Keratinocyte (primary cell): ENCODE data around the gene SKIC3. TPM values are rescaled to one million over a fixed set of nuclear protein-coding genes. Genes with fewer than 3 reads are reported as not detected.

Experiments
- DNase-seq: peaks from one replicate; pipeline ENCODE4 v3.0.0-alpha.2; 2011; ENCODE audit warnings: low read depth, missing footprints, low spot score
- FAIRE-seq: peaks from 2 replicates; lab custom pipeline; 2011; peaks lifted over from hg19 to GRCh38; lab: Jason Lieb, UNC
- H2AFZ ChIP-seq: 2 replicates; pipeline ENCODE4 v1.6.0; 2012; ENCODE audit warnings: low read length, control low read depth, inconsistent platforms; ENCODE audit not compliant: control insufficient read depth
- H3K27ac ChIP-seq: 2 replicates; pipeline ENCODE4 v1.5.1; 2011; ENCODE audit warnings: low read length; ENCODE audit not compliant: control insufficient read depth, insufficient read depth
- H3K27me3 ChIP-seq: 3 replicates; pipeline ENCODE4 v1.6.0; 2011; ENCODE audit warnings: low read length; ENCODE audit not compliant: control insufficient read depth, insufficient read depth; ENCODE audit errors: extremely low read depth
- H3K36me3 ChIP-seq, 2 experiments: 2 replicates in 1 of 2; 3 replicates in 1 of 2; pipeline ENCODE4 v1.5.1; 2011; ENCODE audit warnings: low read length in 2 of 2, mild to moderate bottlenecking in 1 of 2; ENCODE audit not compliant: control insufficient read depth in 2 of 2, insufficient read depth in 2 of 2; ENCODE audit errors: extremely low read depth in 1 of 2
- H3K4me1 ChIP-seq: 3 replicates; pipeline ENCODE4 v1.5.1; 2011; ENCODE audit warnings: low read length; ENCODE audit not compliant: control insufficient read depth, insufficient read depth; ENCODE audit errors: extremely low read depth
- H3K4me2 ChIP-seq: 3 replicates; pipeline ENCODE4 v1.6.0; 2011; ENCODE audit warnings: low read depth, low read length; ENCODE audit not compliant: control insufficient read depth, insufficient read depth; ENCODE audit errors: extremely low read depth
- H3K4me3 ChIP-seq, 3 experiments: fragments of 200-600 bp in 1 of 3; sonication (generic) in 1 of 3; 2 replicates in 2 of 3; 3 replicates in 1 of 3; pipeline ENCODE4 v1.5.1; 2011 to 2016; ENCODE audit warnings: low read length in 3 of 3, mild to moderate bottlenecking in 3 of 3, control low read depth in 2 of 3, inconsistent platforms in 1 of 3, low read depth in 1 of 3, mixed read lengths in 1 of 3, mixed run types in 1 of 3, moderate library complexity in 1 of 3; ENCODE audit not compliant: control insufficient read depth in 2 of 3, insufficient read depth in 2 of 3; ENCODE audit errors: extremely low read depth in 1 of 3
- H3K79me2 ChIP-seq: 2 replicates; pipeline ENCODE4 v1.6.0; 2012; ENCODE audit warnings: low read length; ENCODE audit not compliant: control insufficient read depth, insufficient read depth
- H3K9ac ChIP-seq: 3 replicates; pipeline ENCODE4 v1.6.0; 2011; ENCODE audit warnings: low read length; ENCODE audit not compliant: control insufficient read depth, insufficient read depth; ENCODE audit errors: extremely low read depth
- H3K9me1 ChIP-seq: 3 replicates; pipeline ENCODE4 v1.6.0; 2011; ENCODE audit warnings: low read length; ENCODE audit not compliant: control insufficient read depth, insufficient read depth; ENCODE audit errors: extremely low read depth
- H3K9me3 ChIP-seq: 2 replicates; pipeline ENCODE4 v1.5.1; 2012; ENCODE audit warnings: low read depth, low read length; ENCODE audit not compliant: control insufficient read depth
- H4K20me1 ChIP-seq: 3 replicates; pipeline ENCODE4 v1.6.0; 2011; ENCODE audit warnings: low read length; ENCODE audit not compliant: control insufficient read depth, insufficient read depth; ENCODE audit errors: extremely low read depth
- CTCF ChIP-seq, 3 experiments: IDR thresholded peaks in 1 of 3; conservative IDR thresholded peaks in 1 of 3; optimal IDR thresholded peaks in 1 of 3; 2 replicates in 2 of 3; 3 replicates in 1 of 3; pipeline versions ENCODE3 to v1.5.1; 2011; ENCODE audit warnings: low read length in 3 of 3, mild to moderate bottlenecking in 3 of 3, moderate library complexity in 2 of 3, control low read depth in 1 of 3, inconsistent platforms in 1 of 3; ENCODE audit not compliant: insufficient read depth in 2 of 3; ENCODE audit errors: extremely low read depth in 1 of 3
- EZH2 ChIP-seq: IDR thresholded peaks from one replicate; pipeline ENCODE4 v1.6.1; 2012; ENCODE audit warnings: inconsistent platforms, mild to moderate bottlenecking, low read length, moderate library complexity
- dilution Hi-C: fragments of 300-500 bp; cut with MboI; formaldehyde crosslinking; loops from one replicate; pipeline ENCODE4 v1.7.0; 2020; ENCODE audit warnings: low sequenced_read_pairs; ENCODE audit not compliant: extremely low pct_ligation_motif_present
- polyA minus RNA-seq, 3 experiments: library from RNA; depleted of rRNA, polyadenylated mRNA; stranded (reverse); fragments of >200 nt; gene quantifications; 1 replicate in 1 of 3; 2 replicates in 1 of 3; 3 replicates in 1 of 3; pipeline ENCODE4 v1.2.3, GENCODE V29; 2011
- polyA plus RNA-seq, 5 experiments: library from polyadenylated mRNA; depleted of rRNA in 3 of 5; stranded (reverse) in 3 of 5; stranded (forward) in 1 of 5; unstranded in 1 of 5; fragments of >200 nt; gene quantifications; 1 replicate in 1 of 5; 2 replicates in 3 of 5; 3 replicates in 1 of 5; pipeline versions ENCODE4 v1.2.1 to v1.2.3, GENCODE V29; 2011 to 2012; ENCODE audit warnings: missing spikeins in 2 of 5, low read depth in 1 of 5, low replicate concordance in 1 of 5

SKIC3 gene
- 37.1 to 63.8 TPM (median 44.9 TPM) in 3 replicates for polyA plus RNA-seq
- 37.5 TPM for polyA plus RNA-seq (2011; ENCODE audit: low read depth)
- 20.9 and 46.3 TPM in 2 replicates for polyA plus RNA-seq (2011; cell fraction: cytosol; rRNA removed)
- polyA plus RNA-seq (2011; cell fraction: nucleus; rRNA removed) = 47.6 and 63.7 TPM in 2 replicates
- polyA plus RNA-seq (2012; ENCODE audit: low replicate concordance) = 23.6 and 39.4 TPM in 2 replicates
- 14.3 to 121 TPM (median 58.2 TPM) in 3 replicates for polyA minus RNA-seq
- 42.6 TPM for polyA minus RNA-seq (2011; cell fraction: cytosol; rRNA and poly(A)+ RNA removed)
- polyA minus RNA-seq (2011; cell fraction: nucleus; rRNA and poly(A)+ RNA removed) = 58.7 and 119 TPM in 2 replicates

DNA sequence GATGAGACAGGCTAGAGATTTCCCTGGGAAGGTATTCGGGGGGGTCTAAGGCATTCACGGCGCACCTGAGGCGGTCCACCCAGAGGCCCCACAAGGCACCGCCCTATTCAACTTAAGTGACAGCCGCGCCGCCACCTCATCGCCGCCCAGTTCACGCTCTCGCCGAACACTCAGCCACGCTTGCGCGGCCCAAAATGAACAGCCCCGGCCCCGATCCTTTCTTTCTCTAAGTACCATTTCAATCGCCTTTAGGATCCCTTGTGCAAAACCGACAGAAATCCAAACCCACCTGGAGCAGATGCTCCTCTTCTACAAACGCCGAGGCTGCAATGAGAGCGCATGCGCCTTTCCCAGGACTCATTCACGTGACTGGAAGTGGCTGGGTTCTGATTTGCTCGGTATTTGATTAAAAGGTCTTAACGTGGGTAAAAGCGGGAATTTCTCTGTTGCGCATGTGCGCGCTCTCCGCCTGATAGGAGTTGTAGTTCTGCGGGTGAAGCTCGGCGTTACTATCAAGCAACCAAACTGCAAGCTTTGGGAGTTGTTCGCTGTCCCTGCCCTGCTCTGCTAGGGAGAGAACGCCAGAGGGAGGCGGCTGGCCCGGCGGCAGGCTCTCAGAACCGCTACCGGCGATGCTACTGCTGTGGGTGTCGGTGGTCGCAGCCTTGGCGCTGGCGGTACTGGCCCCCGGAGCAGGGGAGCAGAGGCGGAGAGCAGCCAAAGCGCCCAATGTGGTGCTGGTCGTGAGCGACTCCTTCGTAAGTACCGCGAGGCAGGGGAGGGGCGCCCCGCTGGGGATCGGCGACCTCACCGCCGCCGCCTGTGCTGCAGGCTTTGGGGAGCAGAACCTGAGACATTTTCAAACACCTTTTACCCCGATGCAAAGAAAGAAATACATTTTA, at the start of gene SKIC3, which contains the start of gene ARSK:
Gene SKIC3 (minus strand): TSS at position 331 of the 902 bp plus-strand sequence. CDS start 7,827 bp downstream, outside the sequence.
Gene ARSK (plus strand): TSS at position 455 of the 902 bp plus-strand sequence. CDS start 178 bp downstream, at position 633.
- no peaks in the 10 kb centered on the region for H4K20me1 ChIP-seq
- peak within 1 kb of the TSS; percentile 92 for H3K9ac ChIP-seq
- H2AFZ ChIP-seq = peak within 1 kb of the TSS; percentile 94
- peaks cover 11% of the 10 kb centered on the region for H3K4me1 ChIP-seq
- FAIRE-seq (peak; percentile 81), DNase-seq (peak; percentile 85)
- peaks cover 41% of the 10 kb centered on the region for H3K79me2 ChIP-seq
- H3K4me3 ChIP-seq = peak within 1 kb of the TSS; percentile 85 to 95 (median 88)
- H3K9me1 ChIP-seq = peaks cover 2% of the 10 kb centered on the region
- peak within 1 kb of the TSS; percentile 94 for H3K27ac ChIP-seq
- dilution Hi-C loops = no loop called here
- no peaks in the 10 kb centered on the region for H3K9me3 ChIP-seq
- no peaks in the 10 kb centered on the region for H3K27me3 ChIP-seq
- TF ChIP-seq EZH2 (no peak), CTCF (optimal IDR thresholded peaks at IDR 0.05 in 1 of 3, IDR thresholded peaks at IDR 0.05 in 1 of 3, conservative IDR thresholded peaks at IDR 0.05 in 1 of 3; ENCODE audit: extremely low read depth in 1 of 3, insufficient read depth in 2 of 3, low read length in 3 of 3) (peak; percentile 19 to 59 (median 37))
- peak within 1 kb of the TSS; percentile 98 for H3K4me2 ChIP-seq
- peaks cover 0 to 2% of the 10 kb centered on the region in 2 experiments for H3K36me3 ChIP-seq

GRCh38 chr5:95600557-95600956, 45.8 kb upstream of the SKIC3 start:
- TF ChIP-seq CTCF (optimal IDR thresholded peaks at IDR 0.05 in 1 of 3, IDR thresholded peaks at IDR 0.05 in 1 of 3, conservative IDR thresholded peaks at IDR 0.05 in 1 of 3; ENCODE audit: extremely low read depth in 1 of 3, insufficient read depth in 2 of 3, low read length in 3 of 3) (no peak), EZH2 (no peak)
- Histone ChIP-seq H4K20me1 (no peaks in the 10 kb centered on the region), H3K27me3 (no peaks in the 10 kb centered on the region), H2AFZ (no peak overlapping the region), H3K9ac (no peak overlapping the region), H3K4me2 (no peak overlapping the region), H3K27ac (no peak overlapping the region), H3K79me2 (no peaks in the 10 kb centered on the region), H3K4me1 (no peaks in the 10 kb centered on the region), H3K36me3 (no peaks in the 10 kb centered on the region), H3K9me1 (no peaks in the 10 kb centered on the region), H3K4me3 (no peak overlapping the region), H3K9me3 (no peaks in the 10 kb centered on the region)
- no peak for DNase-seq
- dilution Hi-C loops = no loop called here
- no peak for FAIRE-seq
